Smooth muscle cell (in vitro differentiated cells): Measurements from ENCODE around the gene CCR9. TPM values are rescaled to one million over a fixed set of nuclear protein-coding genes. Genes with fewer than 3 reads are reported as not detected.

ENCODE experiments used
- DNase-seq: peaks from one replicate; lab custom pipeline; 2025; ENCODE audit not compliant: unreplicated experiment; lab: John Stamatoyannopoulos, UW
- H2AFZ ChIP-seq: fragments of 200-600 bp; sonication (generic); 2 replicates; pipeline ENCODE4 v1.6.0; 2016; ENCODE audit warnings: antibody characterized with exemption, low read depth, mild to moderate bottlenecking
- H3F3A ChIP-seq: fragments of 200-600 bp; sonication (generic); 2 replicates; pipeline ENCODE4 v1.6.0; 2017; ENCODE audit warnings: antibody characterized with exemption, low read depth
- H3K27ac ChIP-seq: fragments of 200-600 bp; sonication (generic); 2 replicates; pipeline ENCODE4 v1.5.1; 2016; ENCODE audit warnings: low read depth, mild to moderate bottlenecking
- H3K27me3 ChIP-seq: fragments of 200-600 bp; sonication (generic); 2 replicates; pipeline ENCODE4 v1.6.1; 2016; ENCODE audit warnings: low read depth, mild to moderate bottlenecking
- H3K36me3 ChIP-seq: fragments of 200-600 bp; sonication (generic); 2 replicates; pipeline ENCODE4 v1.5.1; 2016; ENCODE audit warnings: low read depth
- H3K4me1 ChIP-seq: fragments of 200-600 bp; sonication (generic); 2 replicates; pipeline ENCODE4 v1.5.1; 2016; ENCODE audit warnings: low read depth
- H3K4me2 ChIP-seq: fragments of 200-600 bp; sonication (generic); 2 replicates; pipeline ENCODE4 v1.6.0; 2016; ENCODE audit warnings: mild to moderate bottlenecking
- H3K4me3 ChIP-seq: fragments of 200-600 bp; sonication (generic); 2 replicates; pipeline ENCODE4 v1.5.1; 2016; ENCODE audit warnings: mild to moderate bottlenecking
- H3K79me2 ChIP-seq: fragments of 200-600 bp; sonication (generic); 2 replicates; pipeline ENCODE4 v1.6.0; 2016; ENCODE audit warnings: low read depth, mild to moderate bottlenecking
- H3K9ac ChIP-seq: fragments of 200-600 bp; sonication (generic); 2 replicates; pipeline ENCODE4 v1.6.0; 2016; ENCODE audit warnings: low read depth
- H3K9me3 ChIP-seq: fragments of 200-600 bp; sonication (generic); replicated peaks from 2 replicates; pipeline ENCODE4 v1.5.1; 2016; ENCODE audit warnings: low read depth
- H4K20me1 ChIP-seq: fragments of 200-600 bp; sonication (generic); 2 replicates; pipeline ENCODE4 v1.6.0; 2016; ENCODE audit warnings: low read depth
- WGBS: methylation state at CpG from one replicate; pipeline ENCODE4 v1.1.7; 2016; ENCODE audit warnings: low lambda C conversion rate; 5-methylcytosine and 5-hydroxymethylcytosine counted together
- polyA plus RNA-seq: library from polyadenylated mRNA; unstranded; fragments of >200 nt; fragmentation: Nextera tagmentation; extraction: Ambion mirVana; gene quantifications from 2 replicates; pipeline ENCODE4 v1.2.1, GENCODE V29; 2016
- small RNA-seq: library from RNA; depleted of rRNA; stranded (forward); fragments of <200 nt; gene quantifications from one replicate; pipeline ENCODE3, GENCODE V24; 2014
- total RNA-seq: library from RNA; depleted of rRNA; stranded (reverse); fragments of >200 nt; gene quantifications from 2 replicates; pipeline ENCODE4 v1.2.3, GENCODE V29; 2014
- TF ChIP-seq, protein P1 (sequence below): fragments of 200-600 bp; sonication (generic); IDR thresholded peaks from 2 replicates; pipeline ENCODE4 v1.5.1; 2017; ENCODE audit warnings: borderline replicate concordance, mild to moderate bottlenecking, antibody characterized with exemption; ENCODE audit not compliant: insufficient read depth, poor library complexity, severe bottlenecking

CCR9 gene
- total and polyA plus RNA-seq, 2 experiments from 2014 or later: not detected

DNA sequence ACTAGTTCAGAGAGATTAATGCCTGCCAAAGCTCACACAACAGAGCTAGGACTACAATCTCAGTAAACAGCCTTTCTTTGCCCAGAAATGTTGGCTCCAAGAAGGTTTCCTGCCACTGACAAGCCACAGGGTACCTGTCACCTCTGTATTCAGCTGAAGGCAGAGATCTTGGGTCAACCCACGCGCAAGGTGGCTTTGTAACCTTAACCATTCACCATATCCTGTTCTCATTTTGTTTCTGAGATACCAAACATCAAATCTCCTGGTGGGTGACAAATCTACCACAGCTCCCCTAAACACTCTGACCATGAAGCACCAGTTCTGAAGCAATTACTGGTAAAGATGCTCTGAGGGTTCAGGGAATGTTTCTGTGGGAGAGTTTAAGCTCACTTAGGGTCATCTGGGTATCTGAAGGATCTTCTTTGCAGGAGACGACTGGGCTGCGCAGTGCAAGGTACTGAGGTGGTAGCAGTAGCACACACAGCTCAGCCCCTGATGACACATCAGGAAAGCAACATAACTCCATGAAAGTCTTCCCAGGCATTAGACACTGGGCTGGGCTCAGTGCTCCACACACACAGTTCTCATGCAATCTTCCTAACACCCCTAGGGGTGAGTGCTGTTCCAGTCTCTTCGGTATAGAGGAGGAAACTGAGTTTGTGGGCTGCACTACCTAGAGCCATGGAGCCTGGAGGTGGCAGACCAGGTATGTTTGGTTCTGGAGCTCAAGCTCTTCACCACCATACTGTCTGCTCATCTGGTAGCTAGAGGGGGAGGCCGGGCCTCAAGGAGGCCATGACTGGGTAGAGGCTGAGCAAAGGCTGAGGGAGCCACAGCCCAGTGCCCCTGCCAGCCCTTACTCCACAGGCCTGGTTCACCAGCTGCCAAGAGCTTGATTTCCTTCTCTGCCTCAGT, 64.6 kb downstream of the CCR9 start:
- no peak for DNase-seq
- no peak overlapping the region for H3K4me3 ChIP-seq
- no peak overlapping the region for H3K4me2 ChIP-seq
- no peaks in the 10 kb centered on the region for H3F3A ChIP-seq
- H3K79me2 ChIP-seq: no peaks in the 10 kb centered on the region
- WGBS: 94% methylated on average over 6 of the region's 6 CpGs
- TF ChIP-seq, protein P1, sequence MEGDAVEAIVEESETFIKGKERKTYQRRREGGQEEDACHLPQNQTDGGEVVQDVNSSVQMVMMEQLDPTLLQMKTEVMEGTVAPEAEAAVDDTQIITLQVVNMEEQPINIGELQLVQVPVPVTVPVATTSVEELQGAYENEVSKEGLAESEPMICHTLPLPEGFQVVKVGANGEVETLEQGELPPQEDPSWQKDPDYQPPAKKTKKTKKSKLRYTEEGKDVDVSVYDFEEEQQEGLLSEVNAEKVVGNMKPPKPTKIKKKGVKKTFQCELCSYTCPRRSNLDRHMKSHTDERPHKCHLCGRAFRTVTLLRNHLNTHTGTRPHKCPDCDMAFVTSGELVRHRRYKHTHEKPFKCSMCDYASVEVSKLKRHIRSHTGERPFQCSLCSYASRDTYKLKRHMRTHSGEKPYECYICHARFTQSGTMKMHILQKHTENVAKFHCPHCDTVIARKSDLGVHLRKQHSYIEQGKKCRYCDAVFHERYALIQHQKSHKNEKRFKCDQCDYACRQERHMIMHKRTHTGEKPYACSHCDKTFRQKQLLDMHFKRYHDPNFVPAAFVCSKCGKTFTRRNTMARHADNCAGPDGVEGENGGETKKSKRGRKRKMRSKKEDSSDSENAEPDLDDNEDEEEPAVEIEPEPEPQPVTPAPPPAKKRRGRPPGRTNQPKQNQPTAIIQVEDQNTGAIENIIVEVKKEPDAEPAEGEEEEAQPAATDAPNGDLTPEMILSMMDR: no peak
- no peak overlapping the region for H3K27ac ChIP-seq
- H3K4me1 ChIP-seq: no peaks in the 10 kb centered on the region
- H3K27me3 ChIP-seq: no peaks in the 10 kb centered on the region
- no peak overlapping the region for H2AFZ ChIP-seq
- no peaks in the 10 kb centered on the region for H3K9me3 ChIP-seq
- no peaks in the 10 kb centered on the region for H3K36me3 ChIP-seq
- H3K9ac ChIP-seq: no peak overlapping the region
- H4K20me1 ChIP-seq: no peaks in the 10 kb centered on the region

DNA sequence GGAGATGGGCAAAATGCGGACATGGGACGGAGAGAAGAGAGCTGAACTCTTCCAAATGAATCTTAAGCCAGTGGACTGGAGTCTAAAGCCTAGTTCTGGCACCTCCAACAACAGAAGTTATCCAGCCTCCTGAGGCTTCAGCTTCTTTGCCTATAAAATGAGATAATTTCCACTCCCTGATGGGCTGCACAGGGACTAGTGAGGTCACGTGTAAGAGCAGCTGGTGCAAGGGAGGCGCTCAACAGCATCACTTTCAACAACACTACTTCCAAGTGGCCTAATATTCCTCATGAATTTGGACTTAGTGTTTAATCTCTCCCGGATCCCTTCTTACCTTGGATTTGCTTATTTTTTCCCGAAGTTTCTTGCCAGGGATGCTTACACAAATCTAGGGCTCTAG, 65.6 kb downstream of the CCR9 start:
- no peak for DNase-seq
- H3K79me2 ChIP-seq: no peaks in the 10 kb centered on the region
- H3K27ac ChIP-seq: no peak overlapping the region
- H4K20me1 ChIP-seq: no peaks in the 10 kb centered on the region
- H3K9ac ChIP-seq: no peak overlapping the region
- no peak overlapping the region for H3K4me3 ChIP-seq
- H2AFZ ChIP-seq: no peak overlapping the region
- no peaks in the 10 kb centered on the region for H3K4me1 ChIP-seq
- no peaks in the 10 kb centered on the region for H3K9me3 ChIP-seq
- no peak overlapping the region for H3K4me2 ChIP-seq
- H3K27me3 ChIP-seq: no peaks in the 10 kb centered on the region
- TF ChIP-seq, protein P1: no peak
- H3F3A ChIP-seq: no peaks in the 10 kb centered on the region
- 86% methylated on average over 6 of the region's 6 CpGs for WGBS
- no peaks in the 10 kb centered on the region for H3K36me3 ChIP-seq

DNA sequence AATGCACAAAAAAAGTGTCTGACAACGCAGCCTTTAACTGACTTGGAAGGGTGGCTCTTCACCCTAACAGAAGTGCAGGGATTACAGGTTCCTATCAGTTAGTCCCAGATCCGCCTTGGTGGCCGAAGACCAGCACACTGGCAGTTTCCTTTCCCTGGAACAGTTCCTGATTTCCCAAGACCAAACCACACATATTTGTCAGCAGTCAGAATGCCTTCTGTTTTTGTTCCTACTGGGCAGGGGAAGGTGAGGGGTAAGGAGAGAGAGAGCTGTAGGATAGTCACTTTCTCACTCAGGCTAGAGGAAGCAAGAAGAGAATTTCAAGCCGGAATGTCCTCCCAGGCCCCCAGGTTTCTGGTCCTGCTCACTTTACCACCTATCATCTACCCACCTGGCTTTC, 66.1 kb downstream of the CCR9 start:
- H3K27me3 ChIP-seq: no peaks in the 10 kb centered on the region
- no peaks in the 10 kb centered on the region for H3K79me2 ChIP-seq
- TF ChIP-seq, protein P1: no peak
- WGBS: 60% methylated on average over 4 of the region's 4 CpGs
- no peak overlapping the region for H3K9ac ChIP-seq
- no peaks in the 10 kb centered on the region for H4K20me1 ChIP-seq
- H3K27ac ChIP-seq: no peak overlapping the region
- no peaks in the 10 kb centered on the region for H3K4me1 ChIP-seq
- H3K9me3 ChIP-seq: no peaks in the 10 kb centered on the region
- H3K36me3 ChIP-seq: no peaks in the 10 kb centered on the region
- no peaks in the 10 kb centered on the region for H3F3A ChIP-seq
- no peak overlapping the region for H3K4me3 ChIP-seq
- no peak overlapping the region for H3K4me2 ChIP-seq
- DNase-seq: no peak
- no peak overlapping the region for H2AFZ ChIP-seq

Small RNA genes lying within 50 kb of the gene (small RNA-seq; reads per million reads assigned to genes)
- not detected for gene RF00019

Other genes with a start within 250 kb of the CCR9 start
- gene SACM1L, start 197.1 kb upstream of the CCR9 start, total RNA-seq: 24.7 and 31.7 TPM in 2 replicates
- gene SACM1L, start 197.1 kb upstream of the CCR9 start, polyA plus RNA-seq: 12.9 and 15.8 TPM in 2 replicates
- gene SLC6A20, start 90.0 kb upstream of the CCR9 start, total RNA-seq: 0.36 and 0.49 TPM in 2 replicates
- gene SLC6A20, start 90.0 kb upstream of the CCR9 start, polyA plus RNA-seq: 0.10 and 0.86 TPM in 2 replicates
- 26.1 and 29.4 TPM in 2 replicates for gene LZTFL1, start 44.4 kb upstream of the CCR9 start, total RNA-seq
- 5.8 and 8.6 TPM in 2 replicates for gene LZTFL1, start 44.4 kb upstream of the CCR9 start, polyA plus RNA-seq
- gene CXCR6, start 56.9 kb downstream of the CCR9 start, total RNA-seq: 0.13 and 0.81 TPM in 2 replicates
- gene CXCR6, start 56.9 kb downstream of the CCR9 start, polyA plus RNA-seq: 0.19 and 0.35 TPM in 2 replicates
- gene FYCO1, start 109.3 kb downstream of the CCR9 start, total RNA-seq: 19.0 and 20.9 TPM in 2 replicates
- gene FYCO1, start 109.3 kb downstream of the CCR9 start, polyA plus RNA-seq: 4.5 and 7.4 TPM in 2 replicates
- 0.76 and 1.5 TPM in 2 replicates for gene XCR1, start 140.9 kb downstream of the CCR9 start, total RNA-seq
- gene XCR1, start 140.9 kb downstream of the CCR9 start, polyA plus RNA-seq: 0.30 TPM in 1 of 2 replicates, not detected in the other